ENCODE data around the gene FXR2.
"Not testable (repeated sequence)": the region's sequence is repeated elsewhere in the genome, so short reads cannot be mapped to it uniquely, and the experiment has no call there.

The FXR2 gene

DNA sequence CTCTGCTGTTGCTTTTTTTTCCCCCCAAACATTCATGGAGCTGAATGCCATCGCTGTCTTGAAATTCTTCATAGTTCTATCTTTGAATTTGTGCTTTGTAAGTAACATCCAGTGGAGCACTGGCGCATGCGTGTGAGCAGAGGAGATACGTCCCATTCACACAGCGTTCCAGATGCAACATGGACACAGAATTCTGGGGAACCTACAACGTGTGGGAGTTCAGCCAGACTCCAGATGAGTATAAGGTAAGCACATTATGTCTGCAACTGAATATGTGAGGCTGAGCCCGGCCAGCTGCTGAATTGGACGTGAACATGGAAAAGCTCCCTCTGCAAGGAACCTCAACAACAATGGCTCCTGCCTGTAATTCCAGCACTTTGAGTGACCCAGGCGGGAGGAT, 31.8 kb upstream of the FXR2 start:
- Histone ChIP-seq H3K9me3 (ENCODE audit: control insufficient read depth in 1 of 2, low read length in 2 of 2) (no peaks in the 10 kb centered on the region), H3K4me1 (ENCODE audit: control insufficient read depth in 1 of 2, insufficient read depth in 2 of 2, low read length in 2 of 2) (peaks cover 0 to 16% of the 10 kb centered on the region in 2 donors), H3K4me3 (ENCODE audit: low read depth in 1 of 2, low read length in 2 of 2) (no peak overlapping the region), H3K27me3 (ENCODE audit: low read depth, low read length) (peaks cover 11% of the 10 kb centered on the region), H3K36me3 (ENCODE audit: control insufficient read depth in 1 of 2, insufficient read depth in 2 of 2, low read length in 2 of 2) (no peaks in the 10 kb centered on the region), H3K27ac (ENCODE audit: low read length) (no peak overlapping the region)

DNA sequence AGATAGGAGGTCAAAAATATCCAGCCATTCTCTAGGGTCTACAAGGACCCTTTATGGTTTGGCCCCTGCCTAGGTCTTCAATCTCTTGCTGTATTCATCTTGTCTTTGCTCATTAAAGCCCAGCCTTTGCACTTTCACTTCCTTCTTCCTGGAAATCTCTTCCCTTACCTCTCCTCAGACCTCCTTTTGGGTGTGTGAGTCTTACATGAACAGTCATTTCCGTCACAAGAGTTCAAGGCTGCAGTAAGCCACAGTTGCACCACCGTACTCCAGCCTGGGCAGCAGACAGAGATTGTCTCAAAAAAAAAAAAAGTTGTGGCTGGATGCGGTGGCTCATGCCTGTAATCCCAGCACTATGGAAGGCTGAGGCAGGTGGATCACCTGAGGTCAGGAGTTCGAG, 30.1 kb upstream of the FXR2 start:
- Histone ChIP-seq H3K4me3 (ENCODE audit: low read depth in 1 of 2, low read length in 2 of 2) (no peak overlapping the region), H3K4me1 (ENCODE audit: control insufficient read depth in 1 of 2, insufficient read depth in 2 of 2, low read length in 2 of 2) (no peaks in the 10 kb centered on the region), H3K9me3 (ENCODE audit: control insufficient read depth in 1 of 2, low read length in 2 of 2) (no peaks in the 10 kb centered on the region), H3K36me3 (ENCODE audit: control insufficient read depth in 1 of 2, insufficient read depth in 2 of 2, low read length in 2 of 2) (no peaks in the 10 kb centered on the region), H3K27me3 (ENCODE audit: low read depth, low read length) (no peaks in the 10 kb centered on the region), H3K27ac (ENCODE audit: low read length) (no peak overlapping the region)

DNA sequence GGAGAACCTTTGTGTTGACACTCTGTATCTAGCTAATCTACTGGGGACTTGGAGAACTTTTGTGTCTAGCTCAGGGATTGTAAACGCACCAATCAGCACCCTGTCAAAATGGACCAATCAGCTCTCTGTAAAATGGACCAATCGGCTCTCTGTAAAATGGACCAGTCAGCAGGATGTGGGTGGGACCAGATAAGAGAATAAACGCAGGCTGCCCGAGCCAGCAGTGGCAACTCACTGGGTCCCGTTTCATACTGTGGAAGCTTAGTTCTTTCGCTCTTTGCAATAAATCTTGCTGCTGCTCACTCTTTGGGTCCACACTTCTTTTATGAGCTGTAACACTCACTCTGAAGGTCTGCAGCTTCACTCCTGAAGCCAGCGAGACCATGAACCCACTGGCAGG, 26.9 kb upstream of the FXR2 start:
- not testable (repeated sequence) for H3K36me3 ChIP-seq (ENCODE audit: control insufficient read depth in 1 of 2, insufficient read depth in 2 of 2, low read length in 2 of 2); H3K27ac ChIP-seq (ENCODE audit: low read length); H3K9me3 ChIP-seq (ENCODE audit: control insufficient read depth in 1 of 2, low read length in 2 of 2); H3K4me1 ChIP-seq (ENCODE audit: control insufficient read depth in 1 of 2, insufficient read depth in 2 of 2, low read length in 2 of 2); H3K27me3 ChIP-seq (ENCODE audit: low read depth, low read length); H3K4me3 ChIP-seq (ENCODE audit: low read depth in 1 of 2, low read length in 2 of 2)

GRCh38 chr17:7640783-7641182, 26.1 kb upstream of the FXR2 start:
- Histone ChIP-seq H3K4me3 (ENCODE audit: low read depth in 1 of 2, low read length in 2 of 2) (no peak overlapping the region), H3K4me1 (ENCODE audit: control insufficient read depth in 1 of 2, insufficient read depth in 2 of 2, low read length in 2 of 2) (no peaks in the 10 kb centered on the region), H3K9me3 (ENCODE audit: control insufficient read depth in 1 of 2, low read length in 2 of 2) (no peaks in the 10 kb centered on the region), H3K36me3 (ENCODE audit: control insufficient read depth in 1 of 2, insufficient read depth in 2 of 2, low read length in 2 of 2) (no peaks in the 10 kb centered on the region), H3K27ac (ENCODE audit: low read length) (no peak overlapping the region), H3K27me3 (ENCODE audit: low read depth, low read length) (no peaks in the 10 kb centered on the region)

GRCh38 chr17:7636163-7636562, 21.5 kb upstream of the FXR2 start:
- Histone ChIP-seq H3K36me3 (ENCODE audit: control insufficient read depth in 1 of 2, insufficient read depth in 2 of 2, low read length in 2 of 2) (no peaks in the 10 kb centered on the region), H3K4me1 (ENCODE audit: control insufficient read depth in 1 of 2, insufficient read depth in 2 of 2, low read length in 2 of 2) (no peaks in the 10 kb centered on the region), H3K4me3 (ENCODE audit: low read depth in 1 of 2, low read length in 2 of 2) (no peak overlapping the region), H3K27me3 (ENCODE audit: low read depth, low read length) (no peaks in the 10 kb centered on the region), H3K9me3 (ENCODE audit: control insufficient read depth in 1 of 2, low read length in 2 of 2) (no peaks in the 10 kb centered on the region), H3K27ac (ENCODE audit: low read length) (no peak overlapping the region)

DNA sequence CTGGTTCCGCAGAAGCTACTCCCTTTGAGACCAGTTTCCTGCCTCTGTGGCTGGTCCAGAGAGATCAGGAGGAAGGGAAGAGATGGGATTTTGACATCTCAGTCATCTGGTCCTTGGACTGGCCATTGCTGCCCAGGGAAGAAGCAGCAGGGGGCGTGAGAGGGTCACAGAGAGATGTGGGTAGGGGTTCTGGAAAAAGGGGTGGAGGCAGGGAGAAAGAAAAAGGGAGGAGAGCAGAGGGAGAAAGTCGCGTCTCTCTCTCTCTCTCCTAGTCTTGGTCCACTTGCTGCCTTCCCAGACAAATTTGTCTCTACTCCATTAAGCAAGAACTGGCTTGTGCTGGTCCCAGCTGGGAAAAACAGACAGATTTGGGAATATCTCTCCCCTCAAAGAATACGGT, 19.7 kb upstream of the FXR2 start:
- no peak overlapping the region for H3K27ac ChIP-seq (ENCODE audit: low read length)
- no peak overlapping the region for H3K4me3 ChIP-seq (ENCODE audit: low read depth in 1 of 2, low read length in 2 of 2)
- H3K4me1 ChIP-seq (ENCODE audit: control insufficient read depth in 1 of 2, insufficient read depth in 2 of 2, low read length in 2 of 2): no peaks in the 10 kb centered on the region
- no peaks in the 10 kb centered on the region for H3K36me3 ChIP-seq (ENCODE audit: control insufficient read depth in 1 of 2, insufficient read depth in 2 of 2, low read length in 2 of 2)
- H3K27me3 ChIP-seq (ENCODE audit: low read depth, low read length): no peaks in the 10 kb centered on the region
- H3K9me3 ChIP-seq (ENCODE audit: control insufficient read depth in 1 of 2, low read length in 2 of 2): no peaks in the 10 kb centered on the region

GRCh38 chr17:7633093-7633492, 18.4 kb upstream of the FXR2 start:
- H3K27me3 ChIP-seq (ENCODE audit: low read depth, low read length): no peaks in the 10 kb centered on the region
- no peaks in the 10 kb centered on the region for H3K9me3 ChIP-seq (ENCODE audit: control insufficient read depth in 1 of 2, low read length in 2 of 2)
- H3K36me3 ChIP-seq (ENCODE audit: control insufficient read depth in 1 of 2, insufficient read depth in 2 of 2, low read length in 2 of 2): no peaks in the 10 kb centered on the region
- H3K4me1 ChIP-seq (ENCODE audit: control insufficient read depth in 1 of 2, insufficient read depth in 2 of 2, low read length in 2 of 2): no peaks in the 10 kb centered on the region
- no peak overlapping the region for H3K4me3 ChIP-seq (ENCODE audit: low read depth in 1 of 2, low read length in 2 of 2)
- H3K27ac ChIP-seq (ENCODE audit: low read length): no peak overlapping the region

DNA sequence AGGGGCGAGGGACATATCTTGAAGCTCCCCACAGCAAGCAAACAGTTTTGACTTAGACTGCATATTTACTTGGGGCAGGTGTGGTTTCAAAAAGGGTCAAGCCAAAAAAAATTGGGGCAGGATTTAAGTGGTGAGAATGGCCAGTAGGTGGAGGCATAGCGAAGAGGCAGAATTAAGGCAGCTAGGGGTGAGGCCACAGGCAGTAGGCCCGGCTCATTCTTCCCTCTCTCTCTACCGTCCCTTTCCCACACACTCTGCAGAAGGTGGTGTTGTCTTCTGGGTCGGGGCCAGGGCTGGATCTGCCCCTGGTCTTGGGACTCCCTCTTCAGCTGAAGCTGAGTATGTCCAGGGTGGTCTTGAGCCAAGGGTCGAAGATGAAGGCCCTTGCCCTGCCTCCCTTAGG, 17.8 kb upstream of the FXR2 start:
- H3K27ac ChIP-seq (ENCODE audit: low read length): no peak overlapping the region
- no peaks in the 10 kb centered on the region for H3K9me3 ChIP-seq (ENCODE audit: control insufficient read depth in 1 of 2, low read length in 2 of 2)
- H3K4me1 ChIP-seq (ENCODE audit: control insufficient read depth in 1 of 2, insufficient read depth in 2 of 2, low read length in 2 of 2): no peaks in the 10 kb centered on the region
- no peak overlapping the region for H3K4me3 ChIP-seq (ENCODE audit: low read depth in 1 of 2, low read length in 2 of 2)
- H3K36me3 ChIP-seq (ENCODE audit: control insufficient read depth in 1 of 2, insufficient read depth in 2 of 2, low read length in 2 of 2): no peaks in the 10 kb centered on the region
- H3K27me3 ChIP-seq (ENCODE audit: low read depth, low read length): no peaks in the 10 kb centered on the region

DNA sequence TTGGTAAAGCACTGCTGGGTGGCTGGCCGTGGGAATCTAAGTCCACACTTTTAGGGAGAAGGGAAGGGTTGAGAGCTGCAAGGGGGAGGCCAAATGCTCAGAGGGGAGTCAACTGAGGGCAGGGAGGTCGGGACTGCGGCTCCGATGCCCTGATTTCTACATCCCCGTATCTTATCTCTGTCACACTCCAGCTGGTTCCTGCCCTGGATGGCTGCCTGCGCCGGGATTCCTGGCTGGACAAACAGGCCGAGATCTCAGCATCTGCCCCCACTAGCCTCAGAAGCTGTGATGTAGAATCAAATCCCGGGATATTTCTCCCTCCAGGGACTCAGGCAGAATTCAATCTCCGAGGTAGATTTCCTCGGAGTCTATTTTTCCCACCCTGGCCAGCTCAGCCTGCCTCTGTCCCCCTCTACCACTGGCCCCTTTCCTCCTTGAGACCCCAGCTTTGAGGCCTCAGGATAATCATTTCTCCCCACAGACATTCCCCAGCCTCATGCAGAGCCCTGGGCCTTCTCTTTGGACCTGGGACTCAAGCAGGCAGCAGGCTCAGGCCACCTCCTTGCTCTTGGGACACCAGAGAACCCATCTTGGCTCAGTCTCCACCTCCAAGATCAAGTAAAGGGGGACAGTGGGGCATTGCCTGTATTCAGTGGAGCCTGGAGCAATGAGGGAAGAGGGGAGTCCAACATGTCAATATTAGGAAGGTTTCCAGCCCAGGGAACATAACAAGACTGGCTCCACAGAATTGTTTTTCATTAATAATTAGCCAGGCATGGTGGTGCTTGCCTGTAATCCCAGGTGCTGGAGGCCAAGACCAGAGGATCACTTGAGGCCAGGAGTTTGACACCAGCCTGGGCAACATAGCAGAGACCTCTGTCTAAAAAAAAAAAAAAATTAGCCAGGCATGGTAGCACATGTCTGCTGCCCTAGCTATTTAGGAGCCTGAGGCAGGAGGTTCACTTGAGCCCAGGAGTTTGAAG, 17.0 kb upstream of the FXR2 start:
- Histone ChIP-seq H3K27me3 (ENCODE audit: low read depth, low read length) (no peaks in the 10 kb centered on the region), H3K36me3 (ENCODE audit: control insufficient read depth in 1 of 2, insufficient read depth in 2 of 2, low read length in 2 of 2) (no peaks in the 10 kb centered on the region), H3K4me1 (ENCODE audit: control insufficient read depth in 1 of 2, insufficient read depth in 2 of 2, low read length in 2 of 2) (peaks cover 4% of the 10 kb centered on the region in 2 donors), H3K4me3 (ENCODE audit: low read depth in 1 of 2, low read length in 2 of 2) (no peak overlapping the region), H3K9me3 (ENCODE audit: control insufficient read depth in 1 of 2, low read length in 2 of 2) (no peaks in the 10 kb centered on the region), H3K27ac (ENCODE audit: low read length) (no peak overlapping the region)

- Histone ChIP-seq H3K4me3 (ENCODE audit: low read depth in 1 of 2, low read length in 2 of 2) (no peak within 1 kb of the TSS), H3K4me1 (ENCODE audit: control insufficient read depth in 1 of 2, insufficient read depth in 2 of 2, low read length in 2 of 2) (peaks cover 5 to 10% of the 10 kb centered on the region in 2 donors), H3K36me3 (ENCODE audit: control insufficient read depth in 1 of 2, insufficient read depth in 2 of 2, low read length in 2 of 2) (no peaks in the 10 kb centered on the region), H3K27ac (ENCODE audit: low read length) (no peak within 1 kb of the TSS), H3K9me3 (ENCODE audit: control insufficient read depth in 1 of 2, low read length in 2 of 2) (no peaks in the 10 kb centered on the region), H3K27me3 (ENCODE audit: low read depth, low read length) (no peaks in the 10 kb centered on the region)
These were observed 15.4 kb upstream of the FXR2 start, which contains the start of gene SHBG for GRCh38 chr17:7629939-7630571. Gene SHBG (plus strand): TSS chr17:7630135. CDS start chr17:7630173, 38 bp downstream.

GRCh38 chr17:7627250-7628121, 12.8 kb upstream of the FXR2 start, which contains the start of gene SAT2:
Gene SAT2 (minus strand): TSS chr17:7627821. CDS start chr17:7627635, 186 bp downstream.
- Histone ChIP-seq H3K9me3 (ENCODE audit: control insufficient read depth in 1 of 2, low read length in 2 of 2) (no peaks in the 10 kb centered on the region), H3K27me3 (ENCODE audit: low read depth, low read length) (no peaks in the 10 kb centered on the region), H3K36me3 (ENCODE audit: control insufficient read depth in 1 of 2, insufficient read depth in 2 of 2, low read length in 2 of 2) (no peaks in the 10 kb centered on the region), H3K4me1 (ENCODE audit: control insufficient read depth in 1 of 2, insufficient read depth in 2 of 2, low read length in 2 of 2) (peaks cover 5 to 10% of the 10 kb centered on the region in 2 donors), H3K27ac (ENCODE audit: low read length) (peak within 1 kb of the TSS; percentile 95), H3K4me3 (ENCODE audit: low read depth in 1 of 2, low read length in 2 of 2) (peak within 1 kb of the TSS; percentile 77 to 89)

Measured in muscle layer of duodenum (tissue), 2 donors.